Activated CD8-positive, alpha-beta memory T cell treated with anti-CD3 and anti-CD28 coated beads for 4 hours (primary cell): Measurements from ENCODE around the gene DYNC1H1.
"Not testable (repeated sequence)": the region's sequence is repeated elsewhere in the genome, so short reads cannot be mapped to it uniquely, and the experiment has no call there.

Source experiments
- DNase-seq, 2 donors: peaks; one replicate each; pipeline ENCODE4 v3.0.0-alpha.2; 2020; ENCODE audit warnings: low read depth in 2 of 2

The DYNC1H1 gene

GRCh38 chr14:101963656-101964296 lies 597 bp upstream of the DYNC1H1 start:
- no peak for DNase-seq

GRCh38 chr14:101965181-101965544 lies 790 bp downstream of the DYNC1H1 start:
- peak; percentile 14 to 31 for DNase-seq

- DNase-seq, result no peak
Measured at GRCh38 chr14:101965770-101966722, 1.7 kb downstream of the DYNC1H1 start.

GRCh38 chr14:101966742-101967141 lies 2.4 kb downstream of the DYNC1H1 start:
- DNase-seq, result no peak

- no peak for DNase-seq
Measured at GRCh38 chr14:101968186-101968585, 3.8 kb downstream of the DYNC1H1 start.

- DNase-seq, result no peak
Measured at GRCh38 chr14:101969481-101969880, 5.1 kb downstream of the DYNC1H1 start.

- no peak for DNase-seq
Measured at GRCh38 chr14:101970830-101971400, 6.5 kb downstream of the DYNC1H1 start.

- not testable (repeated sequence) for DNase-seq
Measured at GRCh38 chr14:101971458-101971857, 7.1 kb downstream of the DYNC1H1 start.

GRCh38 chr14:101972126-101972866 lies 7.9 kb downstream of the DYNC1H1 start:
- no peak for DNase-seq

GRCh38 chr14:101973356-101973755 lies 9.0 kb downstream of the DYNC1H1 start:
- DNase-seq, result no peak

GRCh38 chr14:101975231-101975630 lies 10.9 kb downstream of the DYNC1H1 start:
- no peak for DNase-seq

GRCh38 chr14:101977311-101978071 lies 13.1 kb downstream of the DYNC1H1 start:
- no peak for DNase-seq

GRCh38 chr14:101979666-101980065 lies 15.3 kb downstream of the DYNC1H1 start:
- DNase-seq, result no peak

GRCh38 chr14:101980251-101980650 lies 15.9 kb downstream of the DYNC1H1 start:
- no peak for DNase-seq

- DNase-seq, result no peak
Measured at GRCh38 chr14:101980700-101981099, 16.3 kb downstream of the DYNC1H1 start.

- no peak for DNase-seq
Measured at GRCh38 chr14:101982621-101983020, 18.2 kb downstream of the DYNC1H1 start.

GRCh38 chr14:101984831-101985230 lies 20.5 kb downstream of the DYNC1H1 start:
- not testable (repeated sequence) for DNase-seq

- DNase-seq, result no peak
Measured at GRCh38 chr14:101985957-101986356, 21.6 kb downstream of the DYNC1H1 start.

GRCh38 chr14:101986953-101987352 lies 22.6 kb downstream of the DYNC1H1 start:
- DNase-seq, result no peak

- DNase-seq, result no peak
Measured at GRCh38 chr14:101988377-101988776, 24.0 kb downstream of the DYNC1H1 start.

GRCh38 chr14:101991352-101991751 lies 27.0 kb downstream of the DYNC1H1 start:
- DNase-seq, result no peak
